ENCODE measurements around the gene ENTPD6. TPM values are rescaled to one million over a fixed set of nuclear protein-coding genes. Genes with fewer than 3 reads are reported as not detected.

Gene ENTPD6
- total RNA-seq, 1 donor from 2014 or later: 57.8 TPM

- Histone ChIP-seq H4K20me1 (ENCODE audit: insufficient read depth, low read length) (no peaks in the 10 kb centered on the region), H2AFZ (ENCODE audit: low read depth, low read length) (peak overlapping the region; percentile 95), H3K9ac (ENCODE audit: low read length) (no peak overlapping the region), H3K27me3 (ENCODE audit: insufficient read depth, low read length) (peaks cover 47% of the 10 kb centered on the region), H3K4me1 (ENCODE audit: insufficient read depth, low read length) (peaks cover 2% of the 10 kb centered on the region), H3K27ac (ENCODE audit: low read depth, low read length) (no peak overlapping the region), H3K79me2 (ENCODE audit: insufficient read depth, low read length) (no peaks in the 10 kb centered on the region), H3K9me3 (ENCODE audit: insufficient read depth, low read depth, low read length) (peaks cover 3% of the 10 kb centered on the region), H3K4me2 (ENCODE audit: low read length) (peak overlapping the region; percentile 90), H3K36me3 (ENCODE audit: insufficient read depth, low read length) (no peaks in the 10 kb centered on the region), H3K4me3 (ENCODE audit: insufficient read depth, low read depth, low read length) (no peak overlapping the region)
- no peak overlapping the region for H3K4me3 Mint-ChIP-seq (ENCODE audit: unreplicated experiment)
- peaks cover 2% of the 10 kb centered on the region for H3K9me3 Mint-ChIP-seq (ENCODE audit: unreplicated experiment)
- TF ChIP-seq, protein P1, sequence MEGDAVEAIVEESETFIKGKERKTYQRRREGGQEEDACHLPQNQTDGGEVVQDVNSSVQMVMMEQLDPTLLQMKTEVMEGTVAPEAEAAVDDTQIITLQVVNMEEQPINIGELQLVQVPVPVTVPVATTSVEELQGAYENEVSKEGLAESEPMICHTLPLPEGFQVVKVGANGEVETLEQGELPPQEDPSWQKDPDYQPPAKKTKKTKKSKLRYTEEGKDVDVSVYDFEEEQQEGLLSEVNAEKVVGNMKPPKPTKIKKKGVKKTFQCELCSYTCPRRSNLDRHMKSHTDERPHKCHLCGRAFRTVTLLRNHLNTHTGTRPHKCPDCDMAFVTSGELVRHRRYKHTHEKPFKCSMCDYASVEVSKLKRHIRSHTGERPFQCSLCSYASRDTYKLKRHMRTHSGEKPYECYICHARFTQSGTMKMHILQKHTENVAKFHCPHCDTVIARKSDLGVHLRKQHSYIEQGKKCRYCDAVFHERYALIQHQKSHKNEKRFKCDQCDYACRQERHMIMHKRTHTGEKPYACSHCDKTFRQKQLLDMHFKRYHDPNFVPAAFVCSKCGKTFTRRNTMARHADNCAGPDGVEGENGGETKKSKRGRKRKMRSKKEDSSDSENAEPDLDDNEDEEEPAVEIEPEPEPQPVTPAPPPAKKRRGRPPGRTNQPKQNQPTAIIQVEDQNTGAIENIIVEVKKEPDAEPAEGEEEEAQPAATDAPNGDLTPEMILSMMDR (IDR thresholded peaks at IDR 0.05; ENCODE audit: insufficient read depth, low read depth, low read length): no peak
- no peak for TF ChIP-seq EZH2 (IDR thresholded peaks at IDR 0.05; ENCODE audit: insufficient read depth, low read length)
- FAIRE-seq (no peak), DNase-seq (ENCODE audit: low read depth) (no peak)
- H3K27me3 Mint-ChIP-seq (ENCODE audit: low read depth, unreplicated experiment): peaks cover 52% of the 10 kb centered on the region
- no peaks in the 10 kb centered on the region for H3K36me3 Mint-ChIP-seq (ENCODE audit: low read depth, unreplicated experiment)
- H3K4me1 Mint-ChIP-seq (ENCODE audit: low read depth, unreplicated experiment): no peaks in the 10 kb centered on the region
- H3K27ac Mint-ChIP-seq (ENCODE audit: unreplicated experiment): no peak overlapping the region
Observed at GRCh38 chr20:25148982-25149846, 46.3 kb upstream of the ENTPD6 start.

- no peak overlapping the region for H3K4me3 ChIP-seq (ENCODE audit: insufficient read depth, low read depth, low read length)
- H2AFZ ChIP-seq (ENCODE audit: low read depth, low read length): no peak overlapping the region
- H3K27ac ChIP-seq (ENCODE audit: low read depth, low read length): no peak overlapping the region
- no peaks in the 10 kb centered on the region for H3K36me3 Mint-ChIP-seq (ENCODE audit: low read depth, unreplicated experiment)
- H4K20me1 ChIP-seq (ENCODE audit: insufficient read depth, low read length): no peaks in the 10 kb centered on the region
- no peak for DNase-seq (ENCODE audit: low read depth)
- peaks cover 46% of the 10 kb centered on the region for H3K27me3 ChIP-seq (ENCODE audit: insufficient read depth, low read length)
- H3K27me3 Mint-ChIP-seq (ENCODE audit: low read depth, unreplicated experiment): peaks cover 47% of the 10 kb centered on the region
- H3K9ac ChIP-seq (ENCODE audit: low read length): no peak overlapping the region
- no peak overlapping the region for H3K4me3 Mint-ChIP-seq (ENCODE audit: unreplicated experiment)
- no peak for TF ChIP-seq EZH2 (IDR thresholded peaks at IDR 0.05; ENCODE audit: insufficient read depth, low read length)
- TF ChIP-seq, protein P1 (IDR thresholded peaks at IDR 0.05; ENCODE audit: insufficient read depth, low read depth, low read length): no peak
- H3K4me2 ChIP-seq (ENCODE audit: low read length): no peak overlapping the region
- H3K4me1 Mint-ChIP-seq (ENCODE audit: low read depth, unreplicated experiment): no peaks in the 10 kb centered on the region
- peaks cover 2% of the 10 kb centered on the region for H3K4me1 ChIP-seq (ENCODE audit: insufficient read depth, low read length)
- H3K27ac Mint-ChIP-seq (ENCODE audit: unreplicated experiment): no peak overlapping the region
- FAIRE-seq: no peak
- H3K79me2 ChIP-seq (ENCODE audit: insufficient read depth, low read length): no peaks in the 10 kb centered on the region
- peaks cover 2% of the 10 kb centered on the region for H3K9me3 Mint-ChIP-seq (ENCODE audit: unreplicated experiment)
- peaks cover 3% of the 10 kb centered on the region for H3K9me3 ChIP-seq (ENCODE audit: insufficient read depth, low read depth, low read length)
- H3K36me3 ChIP-seq (ENCODE audit: insufficient read depth, low read length): no peaks in the 10 kb centered on the region
Observed at GRCh38 chr20:25150016-25150415, 45.5 kb upstream of the ENTPD6 start.

DNA sequence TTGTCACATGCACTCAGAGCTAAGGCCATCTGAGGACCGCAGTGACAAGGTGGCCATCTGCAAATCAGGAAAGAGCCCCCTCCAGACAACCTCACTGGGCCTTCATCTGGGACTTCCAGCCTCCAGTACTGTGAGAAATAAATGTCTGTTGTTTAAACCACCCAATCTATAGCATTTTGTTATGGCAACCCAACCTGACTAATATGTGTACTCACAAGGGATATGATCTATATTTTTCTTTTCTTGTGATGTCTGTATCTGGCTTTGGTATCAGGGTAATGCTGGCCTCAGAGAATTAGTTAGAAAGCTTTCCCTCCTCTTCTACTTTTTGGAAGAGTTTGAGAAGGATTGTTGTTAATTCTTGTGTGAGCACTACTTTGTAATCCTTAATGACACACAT is 37.5 kb upstream of the ENTPD6 start:
- no peak overlapping the region for H3K27ac Mint-ChIP-seq (ENCODE audit: unreplicated experiment)
- H3K27me3 Mint-ChIP-seq (ENCODE audit: low read depth, unreplicated experiment): peaks cover 14% of the 10 kb centered on the region
- no peak overlapping the region for H3K27ac ChIP-seq (ENCODE audit: low read depth, low read length)
- H3K4me1 ChIP-seq (ENCODE audit: insufficient read depth, low read length): no peaks in the 10 kb centered on the region
- no peaks in the 10 kb centered on the region for H4K20me1 ChIP-seq (ENCODE audit: insufficient read depth, low read length)
- peaks cover 9% of the 10 kb centered on the region for H3K27me3 ChIP-seq (ENCODE audit: insufficient read depth, low read length)
- H3K36me3 Mint-ChIP-seq (ENCODE audit: low read depth, unreplicated experiment): no peaks in the 10 kb centered on the region
- FAIRE-seq: no peak
- H3K4me1 Mint-ChIP-seq (ENCODE audit: low read depth, unreplicated experiment): no peaks in the 10 kb centered on the region
- H3K9me3 ChIP-seq (ENCODE audit: insufficient read depth, low read depth, low read length): no peaks in the 10 kb centered on the region
- H3K9me3 Mint-ChIP-seq (ENCODE audit: unreplicated experiment): no peaks in the 10 kb centered on the region
- H3K36me3 ChIP-seq (ENCODE audit: insufficient read depth, low read length): no peaks in the 10 kb centered on the region
- TF ChIP-seq, protein P1 (IDR thresholded peaks at IDR 0.05; ENCODE audit: insufficient read depth, low read depth, low read length): no peak
- TF ChIP-seq EZH2 (IDR thresholded peaks at IDR 0.05; ENCODE audit: insufficient read depth, low read length): no peak
- H3K4me3 Mint-ChIP-seq (ENCODE audit: unreplicated experiment): no peak overlapping the region
- H3K79me2 ChIP-seq (ENCODE audit: insufficient read depth, low read length): no peaks in the 10 kb centered on the region
- DNase-seq (ENCODE audit: low read depth): no peak
- H2AFZ ChIP-seq (ENCODE audit: low read depth, low read length): no peak overlapping the region
- no peak overlapping the region for H3K4me3 ChIP-seq (ENCODE audit: insufficient read depth, low read depth, low read length)
- no peak overlapping the region for H3K9ac ChIP-seq (ENCODE audit: low read length)
- H3K4me2 ChIP-seq (ENCODE audit: low read length): no peak overlapping the region
